GM12878 (cell line): ENCODE results near the gene CFAP70. TPM values are rescaled to one million over a fixed set of nuclear protein-coding genes. Genes with fewer than 3 reads are reported as not detected.

Experiments used
- ATAC-seq: fragments of 200-7000 bp; cut with Tn5 transposase; 3 replicates; pipeline ENCODE4 v1.9.1; 2020; ENCODE audit warnings: mild to moderate bottlenecking, moderate library complexity
- BruUV-seq: library from RNA; stranded (reverse); fragments of 400-500 nt; replicated peaks from 2 replicates; lab custom pipeline; 2021; lab: Mats Ljungman, UMichigan
- CTCF ChIA-PET: fragments of 300-600 bp; sonication (Branson Sonifier 250); formaldehyde crosslinking; extraction: SDS; loops from one replicate; lab custom pipeline; 2021; ENCODE audit warnings: inconsistent platforms; lab: Yijun Ruan, JAX
- POLR2A ChIA-PET: fragments of 350-600 bp; formaldehyde crosslinking; extraction: SDS; loops from one replicate; lab custom pipeline; 2021; ENCODE audit warnings: inconsistent platforms; lab: Charles Lee
- RAD21 ChIA-PET: fragments of 300-600 bp; sonication (Branson Sonifier 250); formaldehyde crosslinking; loops from one replicate; lab custom pipeline; 2023; ENCODE audit warnings: antibody characterized with exemption; ENCODE audit not compliant: unreplicated experiment; lab: Charles Lee
- SMC1A ChIA-PET: fragments of 300-600 bp; sonication (Branson Sonifier 250); formaldehyde crosslinking; loops from one replicate; lab custom pipeline; 2023; ENCODE audit not compliant: unreplicated experiment, uncharacterized antibody; lab: Charles Lee
- DNase-seq: peaks from one replicate; pipeline ENCODE4 v3.0.0-alpha.2; 2011; ENCODE audit warnings: low read depth, low spot score
- FAIRE-seq: peaks from 3 replicates; lab custom pipeline; 2011; peaks lifted over from hg19 to GRCh38; lab: Jason Lieb, UNC
- H2AFZ ChIP-seq: 2 replicates; pipeline ENCODE4 v1.6.0; 2011; ENCODE audit warnings: low read depth, low read length, control low read depth; ENCODE audit not compliant: control insufficient read depth
- H3K27ac ChIP-seq: 2 replicates; pipeline ENCODE4 v1.5.1; 2011; ENCODE audit warnings: control low read depth; ENCODE audit not compliant: control insufficient read depth, insufficient read depth
- H3K27me3 ChIP-seq, 2 experiments: replicated peaks in 1 of 2; 2 replicates each; pipeline versions ENCODE4 v1.6.0 to v1.6.1; 2011; ENCODE audit warnings: low read length in 1 of 2; ENCODE audit not compliant: control insufficient read depth in 2 of 2, insufficient read depth in 2 of 2
- H3K36me3 ChIP-seq, 2 experiments: 2 replicates each; pipeline ENCODE4 v1.5.1; 2011; ENCODE audit warnings: low read length in 1 of 2; ENCODE audit not compliant: control insufficient read depth in 2 of 2, insufficient read depth in 2 of 2
- H3K4me1 ChIP-seq: 2 replicates; pipeline ENCODE4 v1.6.1; 2011; ENCODE audit warnings: mild to moderate bottlenecking, low read length, moderate library complexity, mixed read lengths; ENCODE audit not compliant: control insufficient read depth, insufficient read depth
- H3K4me2 ChIP-seq: 2 replicates; pipeline ENCODE4 v1.6.0; 2011; ENCODE audit warnings: control low read depth; ENCODE audit not compliant: control insufficient read depth, insufficient read depth
- H3K4me3 ChIP-seq: fragments of 200-600 bp; sonication (generic); 2 replicates; pipeline ENCODE4 v1.5.1; 2016
- H3K79me2 ChIP-seq: 2 replicates; pipeline ENCODE4 v1.6.0; 2011; ENCODE audit warnings: low read length; ENCODE audit not compliant: control insufficient read depth, insufficient read depth
- H3K9ac ChIP-seq: 2 replicates; pipeline ENCODE4 v1.8.0; 2011; ENCODE audit warnings: low read length, control low read depth, mixed read lengths; ENCODE audit not compliant: control insufficient read depth, insufficient read depth
- H3K9me3 ChIP-seq: replicated peaks from 3 replicates; pipeline ENCODE4 v1.5.1; 2011; ENCODE audit warnings: mild to moderate bottlenecking, low read length; ENCODE audit not compliant: control insufficient read depth, insufficient read depth
- H4K20me1 ChIP-seq: 2 replicates; pipeline ENCODE4 v1.6.0; 2011; ENCODE audit not compliant: control insufficient read depth, insufficient read depth
- BCL11A ChIP-seq: IDR thresholded peaks from 2 replicates; pipeline ENCODE4 v1.6.1; 2011; ENCODE audit warnings: low read depth, low read length
- BHLHE40 ChIP-seq, 2 experiments: fragments of 450-650 bp in 1 of 2; IDR thresholded peaks; 2 replicates each; pipeline ENCODE4 v1.6.1; 2011 to 2017; ENCODE audit warnings: low read depth in 2 of 2, borderline replicate concordance in 1 of 2, improper control_type of control experiment in 1 of 2, low read length in 1 of 2, mild to moderate bottlenecking in 1 of 2
- BRCA1 ChIP-seq: IDR thresholded peaks from 2 replicates; pipeline ENCODE4 v1.6.1; 2011; ENCODE audit warnings: low read depth, low read length, improper control_type of control experiment
- CHD2 ChIP-seq: IDR thresholded peaks from 2 replicates; pipeline ENCODE4 v1.6.1; 2011; ENCODE audit warnings: low read depth, low read length, improper control_type of control experiment, borderline replicate concordance
- CREB1 ChIP-seq: IDR thresholded peaks from 2 replicates; pipeline ENCODE4 v1.6.1; 2012; ENCODE audit warnings: low read depth, mild to moderate bottlenecking, inconsistent platforms
- ETV6 ChIP-seq, 2 experiments: fragments of 450-650 bp in 1 of 2; IDR thresholded peaks in 1 of 2; conservative IDR thresholded peaks in 1 of 2; 2 replicates each; pipeline ENCODE4 v1.6.1; 2014; ENCODE audit warnings: antibody characterized with exemption in 1 of 2, borderline replicate concordance in 1 of 2, low read depth in 1 of 2, mild to moderate bottlenecking in 1 of 2, moderate library complexity in 1 of 2
- GABPA ChIP-seq: IDR thresholded peaks from 2 replicates; pipeline ENCODE4 v1.6.1; 2014; ENCODE audit warnings: antibody characterized with exemption, low read depth, mild to moderate bottlenecking, inconsistent platforms
- HCFC1 ChIP-seq: fragments of 150-350 bp; IDR thresholded peaks from 2 replicates; pipeline ENCODE4 v1.6.1; 2014; ENCODE audit warnings: low read length
- HDAC2 ChIP-seq: fragments of 200-600 bp; sonication (generic); IDR thresholded peaks from 2 replicates; pipeline ENCODE4 v1.6.1; 2017
- KLF5 ChIP-seq: fragments of 450-650 bp; IDR thresholded peaks from 2 replicates; pipeline ENCODE4 v1.6.1; 2014; ENCODE audit warnings: mild to moderate bottlenecking; ENCODE audit not compliant: partially characterized antibody
- MTA2 ChIP-seq: fragments of 450-650 bp; IDR thresholded peaks from 2 replicates; pipeline ENCODE4 v1.6.1; 2016; ENCODE audit warnings: low read depth, mild to moderate bottlenecking, moderate library complexity
- NFYA ChIP-seq: IDR thresholded peaks from 2 replicates; pipeline ENCODE4 v1.6.1; 2011; ENCODE audit warnings: low read depth, mild to moderate bottlenecking, low read length, improper control_type of control experiment, borderline replicate concordance
- PBX3 ChIP-seq: IDR thresholded peaks from 2 replicates; pipeline ENCODE4 v1.6.1; 2011; ENCODE audit warnings: mild to moderate bottlenecking, low read depth, low read length, moderate library complexity; ENCODE audit not compliant: insufficient replicate concordance
- POLR2A ChIP-seq: IDR thresholded peaks from 2 replicates; pipeline ENCODE4 v1.6.1; 2011; ENCODE audit warnings: low read depth, mild to moderate bottlenecking, low read length
- RBBP5 ChIP-seq: fragments of 200-600 bp; sonication (generic); conservative IDR thresholded peaks from 2 replicates; pipeline ENCODE4 v1.6.1; 2016
- SMAD1 ChIP-seq: fragments of 450-650 bp; IDR thresholded peaks from 2 replicates; pipeline ENCODE4 v1.6.1; 2018; ENCODE audit warnings: mild to moderate bottlenecking, low read depth; ENCODE audit not compliant: partially characterized antibody
- SMAD5 ChIP-seq: IDR thresholded peaks from 2 replicates; pipeline ENCODE4 v1.6.1; 2016; ENCODE audit warnings: antibody characterized with exemption, low read depth
- SMARCA5 ChIP-seq: fragments of 450-650 bp; IDR thresholded peaks from 2 replicates; pipeline ENCODE4 v1.6.1; 2017; ENCODE audit warnings: mild to moderate bottlenecking
- STAT1 ChIP-seq: fragments of 450-650 bp; conservative IDR thresholded peaks from 2 replicates; pipeline ENCODE4 v1.6.1; 2014; ENCODE audit warnings: antibody characterized with exemption, mild to moderate bottlenecking
- WGBS: methylation state at CpG from one replicate; pipeline ENCODE4 v1.1.6; 2016; ENCODE audit warnings: low lambda C conversion rate; ENCODE audit not compliant: insufficient replicate concordance, insufficient coverage; ENCODE audit errors: missing lambda C conversion rate; 5-methylcytosine and 5-hydroxymethylcytosine counted together
- in situ Hi-C: fragments of 300-500 bp; cut with MboI; formaldehyde crosslinking; loops from 9 replicates; pipeline ENCODE4 v1.14.3; 2018; ENCODE audit warnings: mixed read lengths
- intact Hi-C: fragments of 100-400 bp; cut with micrococcal nuclease; formaldehyde crosslinking; loops from one replicate; pipeline ENCODE4 v1.14.2; 2022; ENCODE audit not compliant: unreplicated experiment
- polyA plus RNA-seq, 11 experiments: library from polyadenylated mRNA; depleted of rRNA in 4 of 11; unstranded in 6 of 11; stranded (reverse) in 5 of 11; fragments of >200 nt; fragmentation: Nextera tagmentation in 4 of 11; fragmentation: Illumina TruSeq in 1 of 11; extraction: Ambion mirVana in 4 of 11; extraction: Trizol in 1 of 11; gene quantifications; 1 replicate in 1 of 11; 2 replicates in 10 of 11; pipeline versions ENCODE4 v1.2.1 to v1.2.3, GENCODE V29; 2011 to 2016; ENCODE audit warnings: inconsistent platforms in 2 of 11, missing spikeins in 2 of 11, low read depth in 1 of 11
- total RNA-seq, 4 experiments: library from RNA; depleted of rRNA in 3 of 4; stranded (reverse); fragments of >200 nt in 3 of 4; fragmentation: Illumina TruSeq in 1 of 4; extraction: Trizol in 1 of 4; gene quantifications; 2 replicates each; pipeline versions ENCODE4 v1.2.1 to v1.2.3, GENCODE V29; 2013 to 2021
- TF ChIP-seq, protein P1 (sequence below): IDR thresholded peaks from 2 replicates; pipeline ENCODE4 v1.6.1; 2011; ENCODE audit warnings: low read depth, mild to moderate bottlenecking, low read length, moderate library complexity, borderline replicate concordance; ENCODE audit errors: extremely low read depth
- TF ChIP-seq, protein P2 (sequence below): fragments of 450-650 bp; conservative IDR thresholded peaks from 2 replicates; pipeline ENCODE4 v1.6.1; 2017; ENCODE audit warnings: mild to moderate bottlenecking, moderate library complexity

The CFAP70 gene
- total and polyA plus RNA-seq, 10 of the 15 experiments (the other 5 are each of a cell fraction or from before 2014, with no cell fraction given): 0.21 to 1.1 (median 0.42) TPM

DNA sequence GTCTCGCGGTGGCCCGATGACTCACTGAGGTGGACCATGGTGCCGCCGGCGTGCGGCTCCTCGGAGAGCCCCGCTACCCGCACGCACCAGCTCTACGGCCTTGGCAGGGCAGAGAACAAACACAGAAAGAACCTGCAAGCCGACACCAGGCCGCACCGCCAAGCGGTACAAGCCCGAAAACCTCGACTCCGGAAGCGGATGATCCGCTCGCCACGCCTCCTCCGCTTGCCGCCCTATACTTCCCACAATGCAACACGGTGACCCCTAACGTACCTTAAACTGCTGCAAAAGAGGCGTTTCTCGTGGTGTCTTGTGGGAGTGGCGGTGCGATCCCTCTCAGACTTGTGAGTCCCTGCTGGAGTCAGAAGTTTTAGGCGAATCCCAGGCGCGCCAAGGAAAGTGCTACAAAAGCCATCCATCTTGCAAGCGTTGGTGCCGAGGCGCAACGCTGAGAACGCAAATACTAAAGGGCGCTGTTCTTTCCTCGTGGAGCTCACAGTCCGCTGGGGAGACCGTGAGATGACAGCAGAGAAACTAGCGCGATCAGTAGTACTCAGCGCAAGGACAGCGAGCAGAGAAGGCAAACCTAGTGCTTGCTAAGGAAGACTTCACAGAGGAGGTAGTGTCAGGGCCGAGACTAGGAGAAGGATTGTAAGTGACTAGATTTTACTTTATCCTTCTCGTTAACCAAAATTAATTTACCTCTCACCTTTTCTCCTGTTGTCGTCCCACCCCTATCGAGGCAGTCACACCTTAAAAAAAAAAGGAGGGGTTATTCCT lies 106.0 kb downstream of the CFAP70 start, which contains the start of gene MRPS16:
Gene MRPS16, minus strand, starts transcription at position 200 of the 780 bp plus-strand sequence. Its CDS starts 162 bp downstream, at position 38.
- intact Hi-C loops: loop anchor here (5.0 kb wide), 1 partner anchor 245 kb away; the partner anchor contains the start of gene PPP3CB
- TF ChIP-seq MTA2: peak; percentile 58
- no peak for TF ChIP-seq NFYA
- TF ChIP-seq, protein P1, sequence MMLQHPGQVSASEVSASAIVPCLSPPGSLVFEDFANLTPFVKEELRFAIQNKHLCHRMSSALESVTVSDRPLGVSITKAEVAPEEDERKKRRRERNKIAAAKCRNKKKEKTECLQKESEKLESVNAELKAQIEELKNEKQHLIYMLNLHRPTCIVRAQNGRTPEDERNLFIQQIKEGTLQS: peak; percentile 73; the same call in 1 of the 2 replicates
- TF ChIP-seq PBX3: no peak
- peak; percentile 67 for TF ChIP-seq KLF5
- TF ChIP-seq POLR2A: peak; percentile 99
- peak; percentile 67; the same call in 1 of the 2 replicates for TF ChIP-seq CHD2
- TF ChIP-seq HCFC1: peak; percentile 77
- 0 out of 2 replicates have a peak, but pooled peaks have one; percentile 39 for TF ChIP-seq STAT1
- peak; percentile 87 for TF ChIP-seq CREB1
- TF ChIP-seq HDAC2: no peak
- no peak for TF ChIP-seq RBBP5
- TF ChIP-seq SMARCA5: no peak
- no peak for TF ChIP-seq BCL11A
- peak in 1 of 2 experiments; percentile 55; a peak in 1 of 4 replicates for TF ChIP-seq BHLHE40 (IDR thresholded peaks at IDR 0.05; ENCODE audit: borderline replicate concordance in 1 of 2, low read depth in 2 of 2, low read length in 1 of 2)
- peak; percentile 85 for TF ChIP-seq GABPA
- peak; percentile 22 for TF ChIP-seq SMAD1
- TF ChIP-seq BRCA1: no peak
- no peak for TF ChIP-seq ETV6 (conservative IDR thresholded peaks at IDR 0.05 in 1 of 2, IDR thresholded peaks at IDR 0.05 in 1 of 2; ENCODE audit: borderline replicate concordance in 1 of 2, low read depth in 1 of 2)
- TF ChIP-seq, protein P2, sequence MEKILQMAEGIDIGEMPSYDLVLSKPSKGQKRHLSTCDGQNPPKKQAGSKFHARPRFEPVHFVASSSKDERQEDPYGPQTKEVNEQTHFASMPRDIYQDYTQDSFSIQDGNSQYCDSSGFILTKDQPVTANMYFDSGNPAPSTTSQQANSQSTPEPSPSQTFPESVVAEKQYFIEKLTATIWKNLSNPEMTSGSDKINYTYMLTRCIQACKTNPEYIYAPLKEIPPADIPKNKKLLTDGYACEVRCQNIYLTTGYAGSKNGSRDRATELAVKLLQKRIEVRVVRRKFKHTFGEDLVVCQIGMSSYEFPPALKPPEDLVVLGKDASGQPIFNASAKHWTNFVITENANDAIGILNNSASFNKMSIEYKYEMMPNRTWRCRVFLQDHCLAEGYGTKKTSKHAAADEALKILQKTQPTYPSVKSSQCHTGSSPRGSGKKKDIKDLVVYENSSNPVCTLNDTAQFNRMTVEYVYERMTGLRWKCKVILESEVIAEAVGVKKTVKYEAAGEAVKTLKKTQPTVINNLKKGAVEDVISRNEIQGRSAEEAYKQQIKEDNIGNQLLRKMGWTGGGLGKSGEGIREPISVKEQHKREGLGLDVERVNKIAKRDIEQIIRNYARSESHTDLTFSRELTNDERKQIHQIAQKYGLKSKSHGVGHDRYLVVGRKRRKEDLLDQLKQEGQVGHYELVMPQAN: peak; percentile 88
- TF ChIP-seq SMAD5: peak; percentile 71; the same call in 1 of the 2 replicates

More for the DNA sequence above, 106.0 kb downstream of the CFAP70 start, which contains the start of gene MRPS16:
- H3K4me1 ChIP-seq: peaks cover 11% of the 10 kb centered on the region
- in situ Hi-C loops: no loop called here
- under 1% methylated on average over 51 of the region's 51 CpGs for WGBS
- H3K27me3 ChIP-seq: no peaks in the 10 kb centered on the region
- peak within 1 kb of the TSS; percentile 95 for H3K4me2 ChIP-seq
- ChIA-PET RAD21 (interaction anchor here (1.6 kb wide), 1 partner anchor 84 kb away, joined by 4 read pairs; no protein-coding TSS in a partner anchor), CTCF (interaction anchor here (0.9 to 4.7 kb wide), 3 partner anchors 11 to 87 kb away, joined by 3 to 14 read pairs (median 4); no protein-coding TSS in a partner anchor), POLR2A (interaction anchor here (0.6 to 1.5 kb wide), 6 partner anchors 10 to 558 kb away, joined by 3 to 7 read pairs (median 3); partner anchors contain the start of gene CFAP70), SMC1A (interaction anchor here (1.0 to 1.3 kb wide), 4 partner anchors 7 to 391 kb away, joined by 3 to 5 read pairs (median 3); no protein-coding TSS in a partner anchor)
- peak within 1 kb of the TSS; percentile 100 for H3K9ac ChIP-seq
- FAIRE-seq (peak; percentile 97), DNase-seq (peak; percentile 88), ATAC-seq (peak; percentile 87)
- H2AFZ ChIP-seq: peak within 1 kb of the TSS; percentile 99
- H3K4me3 ChIP-seq: peak within 1 kb of the TSS; percentile 93
- H4K20me1 ChIP-seq: no peaks in the 10 kb centered on the region
- H3K79me2 ChIP-seq: peaks cover 54% of the 10 kb centered on the region
- H3K9me3 ChIP-seq: no peaks in the 10 kb centered on the region
- TSS peak; percentile 90 for BruUV-seq
- H3K36me3 ChIP-seq: peaks cover 0 to 8% of the 10 kb centered on the region in 2 experiments; a peak in 2 of 4 replicates
- peak within 1 kb of the TSS; percentile 97 for H3K27ac ChIP-seq
